Amniotic stem cell (primary cell): ENCODE results near the gene RIOX2.
"Not testable (repeated sequence)": the region's sequence is repeated elsewhere in the genome, so short reads cannot be mapped to it uniquely, and the experiment has no call there.

Experiments
- DNase-seq: peaks from one replicate; lab custom pipeline; 2025; lab: John Stamatoyannopoulos, UW

Gene RIOX2

DNA sequence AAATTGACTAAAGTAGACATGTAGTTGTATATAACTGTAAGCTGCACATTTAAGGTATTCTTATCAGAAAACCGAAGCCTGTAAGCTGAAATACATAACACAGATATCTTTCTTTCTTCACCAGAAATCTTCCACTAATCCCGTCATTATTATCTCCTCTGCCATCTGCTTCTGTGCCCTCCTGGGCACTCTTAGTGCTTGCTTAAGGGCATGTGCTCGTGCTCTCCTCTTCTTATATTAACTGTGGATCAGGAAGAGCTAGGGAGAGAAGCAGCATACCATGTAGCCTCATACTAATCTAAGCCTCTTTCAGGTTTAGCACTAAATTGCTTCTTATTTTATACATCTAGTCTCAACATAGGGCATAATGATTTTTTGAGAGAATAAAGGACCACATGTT, 60.8 kb downstream of the RIOX2 start:
- DNase-seq = no peak

DNA sequence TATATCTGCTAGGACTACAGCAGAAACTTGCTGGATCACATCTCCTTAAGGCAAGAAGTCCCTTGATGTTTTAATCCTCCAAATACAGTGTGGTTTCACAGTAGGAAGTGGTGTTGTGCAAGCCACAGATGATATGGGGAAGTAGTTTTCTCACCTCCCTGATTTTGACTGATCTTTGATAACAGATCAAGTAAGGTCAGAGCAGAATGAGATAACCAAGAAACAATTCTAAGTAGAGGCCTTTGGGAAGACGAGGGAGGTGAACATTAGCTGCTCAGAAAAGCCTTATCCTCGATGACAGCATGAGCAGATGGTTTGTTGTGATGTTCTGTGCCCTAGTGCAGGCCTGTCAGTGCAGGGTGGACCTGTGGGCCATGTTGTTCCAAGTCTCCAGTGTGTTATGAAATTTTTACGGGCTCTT, 61.3 kb downstream of the RIOX2 start:
- DNase-seq = no peak

DNA sequence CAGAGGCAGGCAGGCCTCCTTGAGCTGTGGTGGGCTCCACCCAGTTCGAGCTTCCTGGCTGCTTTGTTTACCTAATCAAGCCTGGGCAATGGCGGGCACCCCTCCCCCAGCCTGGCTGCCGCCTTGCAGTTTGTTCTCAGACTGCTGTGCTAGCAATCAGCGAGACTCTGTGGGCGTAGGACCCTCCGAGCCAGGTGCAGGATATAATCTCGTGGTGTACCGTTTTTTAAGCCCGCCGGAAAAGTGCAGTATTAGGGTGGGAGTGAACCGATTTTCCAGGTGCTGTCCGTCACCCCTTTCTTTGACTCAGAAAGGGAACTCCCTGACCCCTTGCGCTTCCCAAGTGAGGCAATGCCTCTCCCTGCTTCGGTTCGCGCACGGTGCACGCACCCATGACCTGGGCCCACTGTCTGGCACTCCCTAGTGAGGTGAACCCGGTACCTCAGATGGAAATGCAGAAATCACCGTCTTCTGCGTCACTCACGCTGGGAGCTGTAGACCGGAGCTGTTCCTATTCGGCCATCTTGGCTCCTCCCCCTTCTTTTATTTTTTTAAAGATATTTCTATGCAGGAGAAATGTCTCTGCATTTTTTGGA, 61.9 kb downstream of the RIOX2 start:
- DNase-seq = not testable (repeated sequence)

DNA sequence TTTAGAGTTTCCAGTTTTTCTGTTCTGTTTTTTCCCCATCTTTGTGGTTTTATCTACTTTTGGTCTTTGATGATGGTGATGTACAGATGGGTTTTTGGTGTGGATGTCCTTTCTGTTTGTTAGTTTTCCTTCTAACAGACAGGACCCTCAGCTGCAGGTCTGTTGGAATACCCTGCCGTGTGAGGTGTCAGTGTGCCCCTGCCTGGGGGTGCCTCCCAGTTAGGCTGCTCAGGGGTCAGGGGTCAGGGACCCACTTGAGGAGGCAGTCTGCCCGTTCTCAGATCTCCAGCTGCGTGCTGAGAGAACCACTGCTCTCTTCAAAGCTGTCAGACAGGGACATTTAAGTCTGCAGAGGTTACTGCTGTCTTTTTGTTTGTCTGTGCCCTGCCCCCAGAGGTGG, 62.4 kb downstream of the RIOX2 start:
- DNase-seq = not testable (repeated sequence)

DNA sequence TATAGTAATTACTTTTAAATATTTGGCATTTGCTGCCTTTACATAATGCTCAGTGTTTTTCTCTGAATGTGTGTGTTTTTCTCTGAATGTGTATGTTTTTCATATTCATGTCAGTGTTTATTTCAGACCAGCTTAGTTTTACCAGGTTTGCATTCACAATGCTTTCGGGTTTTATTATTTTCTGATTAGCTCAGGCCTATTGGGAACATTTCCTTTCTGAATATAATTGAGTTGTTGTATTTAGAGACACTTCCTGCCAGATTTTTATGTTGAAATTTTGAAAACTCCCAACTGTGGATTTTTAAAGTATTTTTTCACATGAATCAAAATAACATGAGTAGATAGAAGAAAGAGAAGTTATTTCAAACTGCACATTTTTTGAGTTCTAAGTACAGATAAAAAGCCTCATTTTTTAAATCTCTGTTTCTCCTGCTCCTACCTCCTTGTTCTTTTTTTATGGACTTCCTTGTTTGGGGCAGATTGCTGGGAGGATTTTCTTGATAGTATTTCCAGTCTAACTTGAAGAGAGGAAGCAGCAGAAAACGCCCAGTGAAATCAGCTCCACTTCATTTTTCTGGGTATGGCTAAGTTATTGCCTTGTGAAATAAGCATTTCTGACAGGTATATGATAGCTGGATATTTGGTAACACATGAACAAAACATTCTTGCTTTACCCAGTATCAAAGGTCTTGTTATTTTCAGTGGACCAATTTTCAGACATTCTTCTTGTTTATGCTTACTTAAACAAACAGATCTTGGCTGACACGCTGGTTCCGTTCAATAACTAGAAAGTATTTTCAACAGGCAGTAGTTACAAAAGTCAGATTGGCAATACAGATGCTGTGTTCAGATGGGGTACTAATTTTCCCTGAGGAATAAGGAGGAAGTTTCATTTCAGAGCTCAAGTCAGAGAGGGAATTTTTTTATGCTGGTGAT, 70.7 kb downstream of the RIOX2 start:
- DNase-seq = no peak

DNA sequence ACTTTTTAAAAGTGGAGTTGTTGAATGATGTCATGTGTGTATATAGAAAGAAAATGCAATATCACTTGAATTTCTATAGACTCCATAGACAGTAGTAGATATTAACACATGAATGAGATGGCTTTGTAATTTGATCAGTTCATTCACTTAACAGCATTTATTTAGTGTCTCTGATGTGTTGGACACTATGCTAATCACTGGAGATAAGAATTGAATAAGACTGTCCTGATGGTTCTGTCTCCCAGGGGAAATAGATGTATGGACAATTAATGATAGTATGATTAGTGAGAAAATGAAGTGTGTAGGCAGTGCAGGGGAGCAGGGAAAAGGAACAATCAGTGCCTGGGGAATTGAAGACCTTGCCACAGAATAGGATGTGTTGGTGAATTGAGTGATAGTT, 72.9 kb downstream of the RIOX2 start:
- no peak for DNase-seq

DNA sequence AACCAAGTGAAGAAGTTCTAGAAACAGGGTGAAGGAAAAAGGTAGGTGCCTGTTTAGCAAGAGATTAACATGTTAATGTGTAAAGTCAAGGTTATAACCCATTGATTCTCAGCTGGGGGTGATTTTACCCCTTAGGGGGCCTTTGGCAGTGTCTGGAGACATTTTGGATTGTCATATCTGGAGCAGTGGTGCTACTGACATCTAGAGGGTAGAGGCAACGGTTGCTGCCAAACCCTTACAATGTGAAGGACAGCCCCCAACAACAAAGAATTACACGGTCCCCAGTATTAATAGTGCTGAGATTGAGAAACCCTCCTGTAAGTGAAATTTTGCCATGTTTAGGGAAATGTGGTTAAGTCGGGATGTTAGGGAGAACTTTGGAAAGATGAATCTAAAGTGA, 75.7 kb downstream of the RIOX2 start:
- no peak for DNase-seq

DNA sequence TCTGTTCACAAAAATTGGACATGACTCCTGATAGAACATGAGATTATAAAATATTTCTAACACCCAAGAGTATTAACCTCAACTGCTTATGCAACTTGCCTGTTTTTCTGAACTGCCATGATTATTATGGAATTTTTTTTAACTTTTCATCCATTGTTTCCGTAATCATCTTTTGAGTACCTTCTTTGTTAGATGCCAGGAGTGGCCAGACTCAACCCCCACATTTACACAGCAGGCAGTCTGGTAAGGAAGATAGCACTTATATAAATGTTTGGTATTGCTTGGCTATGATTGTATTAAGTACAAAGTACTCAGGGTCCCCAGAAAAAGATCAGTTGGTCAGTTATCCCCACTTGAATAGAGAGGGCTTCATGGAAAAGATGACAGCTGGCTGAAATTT, 76.1 kb downstream of the RIOX2 start:
- no peak for DNase-seq

DNA sequence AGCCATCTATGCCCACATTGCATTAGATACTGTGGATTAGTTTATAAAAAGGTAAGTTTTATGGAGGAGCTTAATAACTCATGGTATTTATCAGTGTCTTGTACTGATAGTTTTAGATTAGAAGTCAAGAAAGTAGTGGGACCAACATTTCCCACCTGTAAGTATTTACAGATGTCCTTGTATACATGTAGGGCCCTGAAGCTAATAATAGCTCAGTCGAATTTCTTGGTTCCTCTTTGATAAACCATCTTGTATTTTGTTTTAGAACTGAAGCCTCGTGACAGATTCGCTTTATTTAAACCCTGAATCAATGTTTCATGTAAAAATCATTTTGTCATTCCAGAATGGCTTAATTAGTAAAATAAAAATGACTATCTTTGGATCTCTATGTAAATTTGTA, 77.0 kb downstream of the RIOX2 start:
- no peak for DNase-seq

DNA sequence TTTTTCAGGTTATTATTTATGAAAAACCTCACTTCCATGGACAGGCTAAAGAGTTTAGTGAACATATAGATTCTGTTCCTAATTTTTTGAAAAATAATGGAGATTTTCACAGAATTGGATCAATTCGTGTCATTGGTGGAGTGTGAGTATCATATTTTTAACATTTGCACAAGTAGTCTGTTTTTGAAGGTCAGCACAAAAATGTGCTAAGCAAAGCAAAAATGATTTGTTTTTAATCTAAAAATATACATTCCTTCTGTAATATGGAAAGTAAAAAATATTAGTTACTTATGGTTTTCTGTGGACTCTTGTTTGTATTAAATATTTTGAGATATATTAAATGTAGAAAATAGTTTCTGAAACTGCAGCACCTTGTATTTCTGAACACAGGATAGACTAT, 79.4 kb downstream of the RIOX2 start:
- DNase-seq = no peak
